NCI-H187 (cell line): ENCODE results near the gene NRIP3.
A peak's percentile ranks its signal among the peaks of the same experiment; 100 is the strongest.
"Not testable (repeated sequence)": the region's sequence is repeated elsewhere in the genome, so short reads cannot be mapped to it uniquely, and the experiment has no call there.

ENCODE experiments used
- DNase-seq, 2 experiments: peaks; one replicate each; lab custom pipeline; 2025; lab: John Stamatoyannopoulos, UW

Gene NRIP3

DNA sequence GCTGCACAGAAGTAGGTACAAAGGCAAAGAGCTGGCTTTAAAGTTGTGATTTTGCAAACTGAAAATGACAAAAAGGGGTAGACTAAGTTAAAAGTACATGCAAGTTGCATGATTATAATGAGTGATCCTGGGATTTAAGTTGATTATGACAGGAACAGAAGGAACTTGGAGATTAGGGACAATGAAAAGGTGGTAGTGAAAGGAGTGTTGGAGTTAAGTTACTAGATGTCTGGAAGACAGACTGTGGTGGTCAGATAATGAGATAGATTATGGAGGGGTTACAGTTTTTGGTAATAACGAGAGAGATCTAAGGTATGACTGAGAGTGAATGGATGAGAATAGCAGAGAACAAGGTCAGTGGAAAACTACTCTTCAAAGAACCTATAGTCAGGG, 31.9 kb downstream of the NRIP3 start:
- DNase-seq, result no peak

DNA sequence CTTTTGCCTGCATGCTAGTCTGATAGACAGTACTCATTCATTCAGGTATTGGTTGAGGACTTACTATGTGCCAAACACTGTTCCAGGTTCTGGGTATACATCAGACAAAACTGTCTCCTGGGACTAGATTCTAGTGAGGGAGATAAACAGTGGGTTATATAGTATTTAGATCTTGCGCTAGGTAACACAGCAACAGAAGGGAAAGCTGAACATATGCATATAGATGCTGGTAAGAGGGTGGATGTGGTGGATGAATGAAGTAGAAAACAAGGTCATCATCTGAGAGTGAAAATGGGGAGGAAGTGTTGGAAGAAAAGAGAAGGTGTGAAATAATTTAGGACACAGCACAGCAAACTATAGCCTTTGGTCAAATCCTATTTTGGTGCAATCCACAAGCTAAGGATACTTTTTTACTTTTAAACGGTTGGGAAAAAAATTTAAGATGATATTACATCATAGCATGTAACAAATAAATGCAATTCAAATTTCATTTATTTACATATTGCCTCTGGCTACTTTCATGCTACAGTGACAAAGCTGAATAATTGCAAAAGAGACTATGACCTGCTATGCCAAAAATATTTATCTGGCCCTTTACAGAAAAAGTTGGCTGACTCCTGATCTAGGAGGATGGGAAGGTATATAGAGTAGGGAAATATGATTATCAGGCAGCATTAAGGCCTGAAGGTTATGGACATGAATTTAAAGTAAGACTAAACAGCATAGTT, 32.4 kb downstream of the NRIP3 start:
- no peak for DNase-seq

DNA sequence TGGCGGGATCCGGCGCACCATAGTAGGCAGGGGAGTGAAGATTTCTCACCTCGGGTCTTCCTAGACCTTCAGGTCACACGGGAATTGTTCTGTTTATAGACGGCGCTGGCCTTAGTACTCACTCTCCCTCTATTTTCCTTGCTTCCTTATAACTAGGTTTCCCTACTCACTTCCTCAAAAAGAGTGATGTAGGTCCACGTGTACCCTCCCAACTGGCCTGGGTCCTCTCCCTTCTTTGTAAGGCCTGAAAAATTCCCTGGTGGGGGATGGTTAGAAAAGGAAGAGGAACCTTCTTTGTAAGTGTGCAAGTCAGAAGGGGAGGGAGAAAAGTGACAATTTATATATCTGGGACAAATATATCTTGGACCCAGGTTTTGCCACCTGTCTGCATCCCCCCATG, 36.6 kb downstream of the NRIP3 start:
- DNase-seq, result no peak

DNA sequence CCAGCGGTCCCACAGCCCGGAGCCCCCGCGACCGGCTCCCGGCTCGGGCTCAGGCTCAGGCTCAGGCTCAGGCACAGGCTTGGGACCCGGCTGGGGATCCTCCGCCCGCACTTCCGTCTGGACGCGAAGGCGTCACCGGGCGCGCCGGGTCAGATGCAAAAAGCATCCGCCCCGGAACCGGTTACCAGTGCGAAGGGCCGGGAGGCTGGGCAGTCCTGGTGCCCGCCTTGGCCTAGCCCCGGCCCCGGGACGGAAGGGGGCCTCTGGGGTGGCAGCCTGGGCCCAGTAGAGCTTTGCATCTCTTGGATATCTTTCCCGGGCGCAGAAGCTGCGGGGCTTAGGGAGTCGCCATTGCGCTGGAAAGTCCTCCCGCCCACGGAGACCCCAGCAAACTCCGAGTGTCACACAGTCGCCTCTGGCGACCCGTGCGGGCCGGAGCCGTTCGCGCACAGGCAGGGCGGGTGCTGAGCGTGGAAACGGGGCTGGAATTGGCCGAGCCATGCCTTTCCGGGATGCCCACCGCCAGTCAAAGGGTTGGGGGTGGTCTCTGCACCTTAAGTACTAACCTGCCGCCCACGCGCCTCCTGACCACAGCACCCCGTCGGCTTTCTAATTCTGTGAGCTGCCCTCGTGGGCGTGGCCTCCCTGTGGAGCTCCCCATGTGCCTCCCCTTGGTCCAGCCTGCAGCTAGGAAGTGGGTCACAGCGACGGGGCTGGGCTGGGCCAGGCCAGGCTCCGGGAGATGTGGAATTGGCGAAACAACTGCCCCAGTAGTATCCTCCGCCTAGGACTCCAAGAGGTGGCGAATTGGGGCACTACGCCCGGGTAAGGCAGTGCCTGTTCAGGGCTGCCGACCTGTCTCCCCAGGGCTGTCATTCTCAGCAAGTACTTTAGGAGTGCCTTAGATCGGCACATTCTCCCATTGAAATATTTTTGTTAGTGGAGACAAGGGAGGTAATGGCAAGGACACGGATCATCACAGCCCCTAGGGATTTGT, 39.2 kb downstream of the NRIP3 start, which contains the start of gene TMEM9B:
Gene TMEM9B (minus strand): TSS at position 119 of the 997 bp plus-strand sequence. CDS start 129 bp downstream, outside the sequence.
- peak; percentile 85 to 96 for DNase-seq

DNA sequence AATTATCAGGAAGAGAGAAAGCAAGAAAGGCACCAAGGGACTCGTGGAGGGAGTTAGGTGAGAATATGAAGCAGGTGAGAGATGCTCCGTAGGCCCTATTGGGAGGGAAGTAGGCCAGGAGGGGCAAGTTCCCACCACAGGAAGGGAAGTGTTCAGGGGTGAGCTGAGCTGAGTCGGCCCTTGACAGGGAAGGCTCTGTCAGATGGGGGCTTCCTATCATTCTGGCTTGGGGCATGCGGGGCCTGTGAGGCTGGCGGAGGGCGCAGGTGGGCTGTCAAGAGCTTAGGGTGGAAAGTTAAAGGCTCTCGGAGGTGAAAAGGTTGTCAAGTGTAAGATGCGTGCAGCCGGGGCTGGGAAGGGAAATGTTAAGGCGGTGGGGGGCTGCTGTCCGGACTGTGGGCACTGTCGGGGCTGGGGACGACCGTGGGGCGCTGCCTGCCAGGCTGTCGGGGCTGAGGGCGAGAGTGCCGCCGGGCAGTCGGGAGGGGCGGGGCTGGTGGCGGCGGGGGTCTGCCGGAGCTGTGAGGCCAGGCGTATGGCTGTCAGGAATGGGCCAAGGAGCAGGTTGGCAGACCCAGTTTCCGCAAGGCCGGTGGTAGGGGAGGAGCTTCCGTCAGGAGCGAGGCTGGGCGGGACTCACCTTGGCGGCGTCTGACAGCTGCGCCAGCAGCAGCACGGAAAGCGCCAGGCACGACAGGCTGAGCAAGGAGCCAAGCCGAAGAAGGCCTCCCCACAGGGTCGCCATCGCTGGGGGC, 40.1 kb downstream of the NRIP3 start:
- peak; percentile 84 to 96 for DNase-seq

DNA sequence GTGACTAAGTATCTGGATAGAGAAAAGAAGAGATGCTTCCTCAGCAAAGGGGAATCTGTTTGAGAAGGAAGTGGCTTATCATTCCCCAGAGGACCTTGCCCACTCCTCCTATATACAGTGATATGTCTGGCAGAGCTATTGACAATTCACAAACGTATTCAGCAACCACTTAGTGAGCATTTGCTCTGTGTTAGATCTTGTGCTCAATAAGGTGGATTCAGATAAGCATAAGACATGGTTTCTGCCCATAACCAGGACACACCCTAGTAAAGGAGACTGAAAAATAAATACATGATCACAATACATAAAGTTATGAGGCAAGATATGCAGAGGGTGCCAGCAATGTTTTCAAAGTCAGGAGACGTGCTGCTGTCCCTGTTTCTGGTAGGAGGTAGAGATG, 41.0 kb downstream of the NRIP3 start:
- no peak for DNase-seq

DNA sequence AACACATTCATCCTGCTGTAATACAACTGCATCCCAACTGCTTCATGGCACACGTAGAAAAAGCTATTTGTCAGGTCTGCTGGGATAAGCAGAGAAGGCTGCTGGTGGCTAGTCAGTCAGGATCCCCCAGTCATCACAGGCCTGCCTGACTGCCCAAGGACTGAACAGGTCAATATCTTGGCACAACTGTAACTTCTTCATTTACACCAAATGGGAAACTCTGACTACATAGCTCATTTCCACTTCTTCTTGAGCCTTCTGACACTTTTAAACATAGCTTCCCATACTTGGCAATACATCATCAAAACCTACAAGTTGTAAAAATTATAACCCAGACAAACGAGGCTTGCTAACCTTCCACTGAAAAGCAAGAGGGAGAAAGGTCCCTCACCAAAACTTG, 42.4 kb downstream of the NRIP3 start:
- no peak for DNase-seq

DNA sequence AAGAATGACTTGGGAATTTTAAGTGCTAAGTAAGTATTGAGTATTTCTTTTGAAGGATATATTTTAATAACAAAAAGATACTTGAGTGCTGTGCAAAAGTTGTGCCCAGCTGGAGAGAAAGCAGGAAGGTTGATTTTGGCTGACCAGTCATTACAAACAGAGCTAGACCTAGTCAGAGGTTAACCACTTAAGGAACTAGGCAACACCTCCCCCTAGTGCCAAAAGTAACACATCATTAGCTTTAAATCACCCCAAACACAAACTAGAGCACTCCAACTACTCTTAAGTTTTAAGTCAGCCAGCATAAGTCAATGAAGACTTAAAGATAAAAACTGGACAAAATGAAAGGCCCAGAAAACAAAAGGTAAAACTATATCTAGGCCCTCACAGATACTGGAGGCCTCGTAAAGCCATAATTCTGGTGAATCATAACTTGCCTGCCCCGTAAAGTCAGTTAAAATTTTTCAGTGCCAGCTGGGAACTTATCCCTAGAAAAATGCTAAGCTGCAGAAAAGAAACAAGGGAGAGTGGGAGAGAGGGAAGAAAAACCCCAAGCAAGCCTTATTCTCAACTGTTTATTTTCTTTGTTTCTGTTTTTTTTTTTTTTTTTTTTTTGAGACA, 44.1 kb downstream of the NRIP3 start:
- DNase-seq, result no peak

- DNase-seq, result no peak
Measured at GRCh38 chr11:8956860-8957259, 46.9 kb downstream of the NRIP3 start.

GRCh38 chr11:8948886-8949285, 54.9 kb downstream of the NRIP3 start:
- no peak for DNase-seq

DNA sequence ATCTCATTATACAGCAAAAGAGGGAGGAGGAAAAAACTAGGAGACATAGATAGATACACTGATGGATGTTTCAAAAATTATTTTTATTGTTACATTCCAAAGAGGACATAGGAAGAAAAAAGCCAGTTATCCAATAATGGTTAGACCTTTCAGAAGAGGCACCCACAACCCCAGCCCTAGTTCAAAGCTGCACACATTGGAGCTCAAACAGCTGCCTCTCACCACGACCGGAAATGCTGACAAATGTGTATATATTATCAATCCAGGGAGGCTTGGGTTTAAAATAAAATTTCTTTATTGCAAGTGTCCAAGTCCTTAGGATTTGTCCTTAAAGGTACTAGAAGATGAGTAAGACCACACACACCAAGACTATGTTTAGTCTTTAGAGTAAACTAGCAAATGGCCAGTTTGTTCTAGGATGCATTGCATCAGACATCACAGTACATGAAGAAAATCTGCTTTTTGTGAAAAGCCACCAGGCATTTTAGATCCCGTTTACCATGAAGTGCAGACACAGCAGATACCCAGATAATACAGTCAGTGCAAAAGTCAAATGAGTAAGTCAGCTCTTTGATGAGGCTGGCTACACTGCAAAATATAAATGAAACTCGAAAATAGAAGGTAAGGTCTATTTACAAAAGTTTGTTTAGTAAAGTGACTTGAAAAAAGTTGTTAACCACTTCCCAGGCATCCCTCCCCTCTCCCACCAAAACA, 56.4 kb downstream of the NRIP3 start:
- DNase-seq, result no peak

GRCh38 chr11:8942518-8943066, 61.2 kb downstream of the NRIP3 start, which contains the start of gene ASCL3:
Gene ASCL3 (minus strand): TSS chr11:8943016. CDS start chr11:8938161, 4,855 bp downstream.
- no peak for DNase-seq

DNA sequence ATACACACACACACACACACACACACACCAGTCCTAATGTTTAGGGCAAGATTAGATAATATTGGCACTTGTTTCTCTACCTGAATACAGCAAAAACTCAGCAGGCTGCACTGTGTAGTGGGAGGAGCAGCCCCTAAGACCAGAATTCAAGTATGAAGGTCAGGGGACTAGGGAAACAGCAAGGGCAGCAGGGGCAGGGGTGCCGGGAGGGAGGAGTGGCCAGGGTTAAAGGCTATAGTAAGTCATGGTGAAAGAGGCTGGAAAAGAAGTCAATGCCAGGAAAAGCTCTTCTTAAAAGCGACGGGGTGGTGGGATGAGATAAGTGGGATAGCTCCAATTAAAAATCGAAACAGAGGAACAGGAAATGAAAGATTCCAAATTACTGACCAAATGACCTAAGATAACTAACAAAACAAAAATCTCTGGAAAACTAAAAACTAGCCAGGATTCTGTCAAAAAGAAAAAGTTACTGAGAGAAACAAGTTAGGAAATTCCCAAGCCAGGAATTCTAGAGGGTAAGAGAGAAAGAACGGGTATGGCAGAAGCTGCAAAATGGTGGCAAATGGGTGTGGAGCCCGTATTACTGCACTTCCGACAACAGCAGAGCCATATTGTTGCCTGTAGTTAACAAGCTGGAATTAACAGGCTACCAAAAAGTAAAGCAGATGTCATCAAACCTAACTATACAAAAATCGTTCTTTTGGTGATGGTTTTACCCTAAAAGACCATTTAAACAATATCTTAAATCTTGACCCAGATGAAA, 62.3 kb downstream of the NRIP3 start:
- DNase-seq, result no peak

GRCh38 chr11:8937659-8938058, 66.1 kb downstream of the NRIP3 start:
- DNase-seq, result no peak

GRCh38 chr11:8937159-8937558, 66.6 kb downstream of the NRIP3 start:
- no peak for DNase-seq

DNA sequence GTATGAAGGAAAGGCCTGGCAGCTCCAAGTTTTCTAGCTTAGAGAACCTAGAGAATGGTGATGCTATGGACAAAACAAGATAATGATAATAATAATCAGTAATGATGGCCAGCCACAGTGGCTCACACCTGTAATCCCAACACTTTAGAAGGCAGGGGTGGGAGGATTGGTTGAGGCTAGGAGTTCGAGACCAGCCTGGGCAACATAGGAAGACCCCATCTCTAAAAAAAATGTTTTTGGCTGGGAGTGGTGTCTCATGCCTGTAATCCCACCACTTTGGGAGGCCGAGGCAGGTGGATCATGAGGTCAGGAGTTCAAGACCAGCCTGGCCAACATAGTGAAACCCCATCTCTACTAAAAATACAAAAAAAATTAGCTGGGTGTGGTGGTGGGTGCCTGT, 68.0 kb downstream of the NRIP3 start:
- not testable (repeated sequence) for DNase-seq

DNA sequence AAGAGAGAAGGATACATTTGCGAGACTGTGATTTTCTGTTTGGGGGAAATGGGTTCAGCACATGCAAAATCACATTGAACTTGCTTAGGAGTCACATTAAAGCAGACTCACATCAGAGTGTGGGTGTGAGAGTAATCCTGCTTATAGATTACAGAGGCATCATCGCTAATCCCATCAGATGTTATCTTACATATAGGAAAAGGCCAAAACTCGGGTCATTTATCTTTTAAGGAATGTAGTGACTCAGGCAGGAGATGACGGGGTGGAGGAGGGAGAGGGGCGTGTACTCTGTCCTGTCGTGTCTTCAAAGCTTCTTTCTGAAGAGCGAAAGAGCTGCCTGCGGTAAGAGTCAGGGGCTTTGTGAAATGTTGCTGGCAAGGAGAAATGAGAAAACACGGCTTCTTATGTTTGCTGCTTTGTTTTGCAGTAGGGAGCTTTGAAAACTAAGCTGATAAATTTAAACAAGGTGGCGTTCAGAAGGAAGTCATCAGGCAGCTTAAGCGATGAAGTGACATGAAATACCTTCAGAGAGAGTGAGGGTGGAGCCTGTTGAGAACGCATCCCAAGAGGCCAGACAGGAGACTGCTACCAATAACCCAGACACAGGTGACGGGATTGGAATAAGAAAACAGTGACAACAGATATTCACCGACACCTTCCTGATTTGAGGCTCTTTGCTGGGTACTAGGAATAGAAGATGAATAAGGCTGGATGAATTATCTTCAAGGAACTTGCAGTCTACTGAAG, 68.9 kb downstream of the NRIP3 start:
- DNase-seq, result no peak

DNA sequence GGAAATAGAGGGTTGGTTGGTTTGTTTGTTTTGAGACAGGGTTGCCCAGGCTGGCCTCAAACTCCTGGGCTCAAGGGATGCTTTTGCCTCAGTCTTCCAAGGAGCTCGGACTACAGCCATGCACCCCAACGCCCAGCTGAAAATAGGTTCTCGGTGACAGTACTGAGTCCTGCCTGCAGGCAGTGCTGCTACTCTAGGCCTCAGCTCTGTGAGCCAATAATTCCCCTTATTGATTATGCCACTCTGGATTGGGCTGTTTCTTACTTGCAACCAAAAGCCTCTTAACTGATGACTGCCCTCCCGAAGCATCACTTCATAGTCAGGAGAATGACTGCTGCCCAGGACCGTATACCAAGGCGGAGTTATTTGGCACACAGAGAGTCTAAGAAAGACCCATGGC, 69.9 kb downstream of the NRIP3 start:
- no peak for DNase-seq

GRCh38 chr11:8932564-8933180, 71.1 kb downstream of the NRIP3 start, which contains the start of gene C11orf16:
Gene C11orf16 (minus strand): TSS chr11:8932947. CDS start chr11:8932308, 639 bp downstream.
- DNase-seq, result no peak
